Body of pancreas (tissue), 4 donors: ENCODE results near the gene CREB5.

Source experiments
- CTCF ChIP-seq, 7 experiments: fragments of 450-650 bp in 4 of 7; fragments of 200-600 bp in 3 of 7; sonication (generic) in 3 of 7; IDR thresholded peaks; one replicate each; pipeline ENCODE4 v1.5.1; 2016 to 2019; ENCODE audit warnings: antibody characterized with exemption in 7 of 7
- POLR2A ChIP-seq, 3 donors: fragments of 450-650 bp; IDR thresholded peaks; one replicate each; pipeline ENCODE4 v1.6.1; 2016; ENCODE audit warnings: antibody characterized with exemption in 3 of 3, mild to moderate bottlenecking in 2 of 3

GRCh38 chr7:28591041-28591674, 178.8 kb downstream of the CREB5 start:
- TF ChIP-seq POLR2A (IDR thresholded peaks at IDR 0.05) = no peak
- no peak for TF ChIP-seq CTCF (IDR thresholded peaks at IDR 0.05)
